GM10248 (cell line): ENCODE data around the gene PHLPP1.

Source experiments
- CTCF ChIA-PET: fragments of 300-600 bp; sonication (Branson Sonifier 250); formaldehyde crosslinking; extraction: SDS; loops from one replicate; lab custom pipeline; 2021; ENCODE audit warnings: antibody characterized with exemption; lab: Yijun Ruan, JAX
- POLR2A ChIA-PET: fragments of 350-650 bp; sonication (Branson Sonifier 250); formaldehyde crosslinking; extraction: SDS; loops from one replicate; lab custom pipeline; 2020; ENCODE audit warnings: antibody characterized with exemption; lab: Yijun Ruan, JAX
- DNase-seq: peaks from one replicate; pipeline ENCODE4 v3.0.0; 2012; ENCODE audit errors: extremely low spot score
- CTCF ChIP-seq: IDR thresholded peaks from 2 replicates; pipeline ENCODE4 v1.5.1; 2012; ENCODE audit warnings: mild to moderate bottlenecking, low read depth; ENCODE audit errors: extremely low read depth, missing control alignments, control extremely low read depth

Gene PHLPP1

GRCh38 chr18:62876111-62876510, 160.8 kb downstream of the PHLPP1 start:
- ChIA-PET CTCF (no interaction called here), POLR2A (interaction anchor here (0.6 kb wide), 1 partner anchor 285 kb away, joined by 3 read pairs; no protein-coding TSS in a partner anchor)
- no peak for TF ChIP-seq CTCF
- no peak for DNase-seq

GRCh38 chr18:62876828-62877227, 161.5 kb downstream of the PHLPP1 start:
- POLR2A ChIA-PET, result no interaction called here

GRCh38 chr18:62877411-62878221, 162.3 kb downstream of the PHLPP1 start:
- ChIA-PET POLR2A (no interaction called here), CTCF (interaction anchor here (0.9 to 1.3 kb wide), 3 partner anchors 10 to 57 kb away, joined by 3 to 4 read pairs (median 3); no protein-coding TSS in a partner anchor)
- DNase-seq, result no peak
- no peak for TF ChIP-seq CTCF

More at GRCh38 chr18:62876828-62877227, 161.5 kb downstream of the PHLPP1 start:
- CTCF ChIA-PET, result interaction anchor here (1.2 kb wide), 1 partner anchor 12 kb away, joined by 3 read pairs; no protein-coding TSS in a partner anchor
- TF ChIP-seq CTCF, result no peak
- DNase-seq, result no peak

GRCh38 chr18:62878305-62878704, 163.0 kb downstream of the PHLPP1 start:
- ChIA-PET POLR2A (no interaction called here), CTCF (interaction anchor here (0.9 to 1.3 kb wide), 3 partner anchors 9 to 57 kb away, joined by 3 to 4 read pairs (median 3); no protein-coding TSS in a partner anchor)
- TF ChIP-seq CTCF, result no peak
- DNase-seq, result no peak

- no peak for TF ChIP-seq CTCF
- ChIA-PET POLR2A (interaction anchor here (0.6 kb wide), 1 partner anchor 144 kb away, joined by 8 read pairs; no protein-coding TSS in a partner anchor), CTCF (no interaction called here)
- no peak for DNase-seq
Measured at GRCh38 chr18:62880034-62880433, 164.7 kb downstream of the PHLPP1 start.

GRCh38 chr18:62880673-62881364, 165.5 kb downstream of the PHLPP1 start:
- CTCF ChIA-PET, result interaction anchor here (1.3 kb wide), 1 partner anchor 13 kb away, joined by 3 read pairs; no protein-coding TSS in a partner anchor
- no peak for TF ChIP-seq CTCF
- no peak for DNase-seq
- POLR2A ChIA-PET, result no interaction called here
